Activated naive CD4-positive, alpha-beta T cell treated with Interleukin-2 at 50 U/mL for 16 hours (primary cell): ENCODE results near the gene CD37.
"Not testable (repeated sequence)": the region's sequence is repeated elsewhere in the genome, so short reads cannot be mapped to it uniquely, and the experiment has no call there.

Experiments
- DNase-seq: peaks from one replicate; pipeline ENCODE4 v3.0.0-alpha.2; 2020

CD37 gene

GRCh38 chr19:49335071-49335783 lies at the start of gene CD37:
Gene CD37, plus strand, starts transcription at chr19:49335406. Its CDS starts 135 bp downstream, at chr19:49335541.
- peak; percentile 56 for DNase-seq

- DNase-seq, result no peak
These were observed 48.0 kb upstream of the CD37 start for GRCh38 chr19:49287141-49287770.

DNA sequence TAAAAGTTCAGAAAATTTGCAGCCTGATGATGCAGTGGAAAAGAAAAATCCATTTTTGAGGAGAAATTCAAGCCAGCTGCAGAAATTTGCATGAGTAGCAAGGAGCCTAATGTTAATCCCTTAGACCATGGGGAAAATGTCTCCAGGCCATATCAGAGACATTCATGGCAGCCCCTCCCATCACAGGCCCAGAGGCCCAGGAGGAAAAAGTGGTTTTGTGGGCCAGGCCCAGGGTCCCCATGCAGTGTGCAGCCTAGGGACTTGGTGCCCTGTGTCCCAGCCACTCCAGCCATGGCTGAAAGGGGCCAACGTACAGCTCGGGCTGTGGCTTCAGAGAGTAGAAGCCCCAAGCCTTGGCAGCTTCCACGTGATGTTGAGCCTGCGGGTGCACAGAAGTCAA lies 47.0 kb upstream of the CD37 start:
- DNase-seq, result not testable (repeated sequence)

GRCh38 chr19:49289286-49289685 lies 45.9 kb upstream of the CD37 start:
- not testable (repeated sequence) for DNase-seq

DNA sequence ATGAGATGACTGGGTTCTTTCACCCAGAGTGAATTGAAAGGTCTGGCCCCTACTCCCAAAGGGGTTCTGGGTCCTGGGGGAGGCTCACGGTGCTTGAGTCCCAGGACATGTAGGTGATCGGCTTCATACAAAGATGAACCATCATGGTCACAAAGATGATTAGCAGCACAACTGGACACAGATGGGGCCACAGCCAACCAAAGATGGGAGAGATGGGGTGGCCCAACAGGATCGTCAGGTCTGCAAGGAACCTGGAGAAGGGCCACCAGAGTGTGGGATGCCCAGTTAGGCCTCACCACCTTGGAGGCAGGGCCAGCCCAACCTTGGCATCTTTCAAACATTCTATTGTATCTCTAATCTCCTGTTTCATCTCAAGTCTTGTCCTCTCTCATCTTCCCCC lies 44.7 kb upstream of the CD37 start:
- no peak for DNase-seq

DNA sequence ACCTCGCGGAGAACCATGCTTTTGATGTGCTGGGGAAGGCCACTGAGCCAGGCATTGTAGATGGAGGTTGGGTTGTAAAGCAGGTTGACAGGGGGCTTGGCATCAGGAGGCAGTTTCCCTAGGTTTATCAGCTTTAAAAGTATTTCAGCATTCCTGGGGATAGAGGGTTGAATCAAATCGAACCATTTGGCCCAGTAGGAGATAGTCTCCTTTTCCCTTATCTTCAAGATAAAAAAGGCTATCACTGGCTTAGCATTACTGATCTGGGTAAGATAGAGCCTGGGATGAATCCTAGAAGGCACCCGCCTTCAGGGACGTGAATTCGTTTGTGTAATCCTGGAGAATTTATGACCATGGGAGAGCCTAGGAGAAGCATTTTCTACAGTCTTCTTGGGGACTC lies 40.8 kb upstream of the CD37 start:
- no peak for DNase-seq

GRCh38 chr19:49295208-49295880 lies 39.9 kb upstream of the CD37 start:
- no peak for DNase-seq

DNA sequence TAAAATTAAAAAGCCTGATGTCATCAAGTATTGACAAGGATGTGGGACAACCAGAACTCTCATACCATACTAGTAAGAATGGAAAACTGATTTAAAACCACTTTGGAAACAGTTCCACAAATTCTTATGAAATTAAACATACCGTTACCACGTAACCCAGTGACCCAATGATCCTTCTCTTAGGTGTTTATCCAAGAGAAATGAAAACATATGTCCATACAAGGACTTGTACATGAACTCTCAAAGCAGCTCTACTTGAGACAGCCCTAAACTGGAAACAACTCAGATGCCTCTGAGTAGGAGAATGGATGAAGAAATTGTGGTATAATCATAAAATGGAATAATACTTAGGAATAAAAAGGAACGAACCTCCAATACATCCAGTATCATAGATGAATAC lies 37.8 kb upstream of the CD37 start:
- no peak for DNase-seq

- DNase-seq, result not testable (repeated sequence)
These were observed 36.6 kb upstream of the CD37 start for GRCh38 chr19:49298653-49299052.

DNA sequence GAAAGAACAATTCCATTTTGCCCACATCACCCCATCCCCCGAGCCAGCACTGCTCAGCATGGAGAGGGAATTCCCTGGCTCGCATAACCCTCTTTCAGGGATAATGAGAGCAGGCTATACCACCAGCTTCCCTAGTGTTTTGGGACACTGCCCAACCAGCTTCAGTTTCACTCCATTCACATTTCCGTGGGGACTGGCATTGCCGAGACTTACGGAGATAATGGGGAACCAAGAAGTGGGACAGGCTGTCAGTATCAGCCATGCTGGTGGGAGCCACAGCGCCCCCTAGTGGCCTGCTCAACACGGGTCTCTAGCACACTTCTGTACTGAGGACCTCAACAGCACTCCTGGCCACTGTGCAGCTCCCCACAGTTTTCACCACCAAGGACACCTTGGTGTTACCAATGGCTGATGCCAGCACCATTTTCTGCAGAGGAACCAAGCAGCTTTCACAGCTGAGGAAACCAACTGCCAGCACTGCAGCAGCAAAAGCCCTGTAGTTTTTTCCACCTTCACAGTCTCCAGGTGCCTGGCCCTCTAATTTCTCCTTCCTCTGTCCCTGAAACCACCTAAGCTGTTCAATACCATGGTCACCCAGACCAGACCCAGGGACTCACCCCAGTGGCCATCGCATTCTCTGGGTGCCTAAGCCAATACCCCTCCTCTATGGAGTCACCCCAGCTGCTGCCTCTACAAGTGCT lies 33.9 kb upstream of the CD37 start:
- DNase-seq, result peak; percentile 81

DNA sequence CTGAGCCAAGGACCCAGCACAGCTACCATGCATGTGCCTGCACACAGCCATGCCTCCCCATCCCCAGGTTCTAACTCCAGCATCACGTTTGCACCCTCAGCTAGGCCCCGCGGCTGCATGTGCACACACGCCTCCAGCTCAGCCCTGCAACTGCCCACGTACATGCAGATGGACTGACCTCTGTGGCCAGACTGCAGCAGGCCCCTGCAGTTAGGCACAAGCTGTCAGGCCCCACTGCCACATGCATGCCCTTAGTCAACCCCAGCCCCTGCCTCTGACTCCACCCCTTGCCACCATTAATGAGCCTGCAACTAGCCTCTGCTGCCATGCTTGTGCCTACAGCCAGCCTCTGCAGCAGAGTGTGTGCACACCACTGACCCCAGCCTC lies 33.3 kb upstream of the CD37 start:
- no peak for DNase-seq

DNA sequence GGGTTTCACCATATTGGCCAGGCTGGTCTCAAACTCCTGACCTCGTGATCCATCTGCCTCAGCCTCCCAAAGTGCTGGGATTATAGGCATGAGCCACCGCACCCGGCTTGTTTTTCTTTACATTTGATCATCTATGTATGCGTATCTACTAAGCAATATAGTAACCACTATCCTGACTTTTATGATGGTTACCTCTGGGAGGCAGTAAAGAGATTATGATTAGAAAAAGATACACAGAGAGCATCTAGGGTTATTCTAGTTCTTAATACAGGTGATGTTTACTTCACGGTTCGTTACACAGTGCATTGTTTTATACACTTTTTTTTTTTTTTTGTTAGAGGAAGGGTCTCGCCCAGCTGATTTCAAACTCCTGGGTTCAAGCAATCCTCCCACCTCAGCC lies 28.5 kb upstream of the CD37 start:
- DNase-seq, result not testable (repeated sequence)

DNA sequence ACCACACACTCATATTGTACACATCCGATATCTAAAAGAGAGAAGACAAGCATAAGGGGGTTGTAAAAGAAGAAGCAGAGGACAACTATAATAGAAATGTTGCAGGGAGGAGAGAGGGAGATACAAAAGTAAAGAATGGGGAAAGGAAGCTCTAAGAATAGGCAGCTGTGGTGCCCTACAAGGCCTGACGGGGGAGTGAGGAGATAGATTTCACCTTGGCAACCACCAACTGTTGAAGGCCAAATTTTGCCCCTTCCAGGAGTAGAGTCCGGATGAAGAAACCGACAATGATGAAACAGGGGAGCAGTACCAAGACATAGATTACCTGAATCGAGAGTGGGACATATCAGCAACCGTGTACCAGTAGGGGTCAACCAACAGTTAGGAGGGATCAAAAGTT lies 26.1 kb upstream of the CD37 start:
- no peak for DNase-seq

GRCh38 chr19:49315111-49315510 lies 20.1 kb upstream of the CD37 start:
- no peak for DNase-seq

DNA sequence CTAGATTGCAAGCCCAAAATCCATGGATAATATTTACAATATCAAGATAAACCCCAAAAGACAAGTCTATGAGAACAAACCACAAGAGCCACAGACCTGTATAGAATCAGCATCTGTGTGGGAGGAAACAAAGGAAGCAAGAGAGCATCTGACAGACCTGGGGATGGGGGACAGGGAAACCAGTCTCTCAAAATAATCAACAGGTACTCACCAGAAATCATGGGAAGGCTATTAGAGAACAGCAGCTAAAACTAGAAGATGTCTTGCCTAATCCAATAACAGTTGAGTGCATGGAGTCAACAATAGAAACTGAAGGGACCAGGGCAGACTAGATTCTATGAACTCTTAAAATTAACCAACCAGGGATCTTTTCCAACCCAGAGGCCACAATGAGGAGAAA lies 18.9 kb upstream of the CD37 start:
- DNase-seq, result no peak

GRCh38 chr19:49318296-49318695 lies 16.9 kb upstream of the CD37 start:
- DNase-seq, result no peak

DNA sequence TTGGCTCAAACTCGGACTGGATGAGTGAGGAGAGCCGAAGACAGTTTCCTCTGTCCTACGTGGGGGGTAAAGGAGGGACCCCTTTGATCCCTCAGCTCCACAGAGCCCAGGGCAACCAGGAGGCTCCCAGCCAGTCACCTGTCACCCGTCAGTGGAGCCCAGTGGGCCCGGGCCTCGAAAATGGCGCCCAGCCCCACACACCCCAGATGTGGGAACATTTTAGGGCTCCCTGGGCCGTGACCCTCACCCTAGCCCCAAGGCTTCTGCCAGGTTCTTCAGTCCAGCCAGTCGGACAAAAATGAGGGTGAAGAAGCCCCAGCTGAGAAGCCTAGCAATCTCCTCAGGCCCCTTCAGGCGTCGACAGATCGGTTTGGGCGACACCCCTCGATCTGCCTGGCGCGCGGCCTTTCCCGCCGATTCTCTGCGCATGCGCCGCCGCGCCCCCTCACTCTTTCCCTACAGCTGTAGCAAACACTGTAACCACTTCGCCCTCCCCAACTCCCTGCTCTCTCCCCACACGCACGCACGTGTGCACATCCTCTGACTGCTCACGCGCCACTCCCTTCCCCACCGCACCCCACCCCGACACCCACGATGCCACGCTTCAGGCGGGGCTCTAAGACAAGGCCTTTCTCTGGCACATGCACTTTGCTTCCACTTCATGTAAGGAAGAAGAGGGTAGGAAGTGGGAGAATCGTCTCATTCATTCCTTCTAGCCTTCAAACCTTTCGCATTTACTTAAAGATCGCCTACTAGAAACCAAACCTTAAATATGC lies 10.2 kb upstream of the CD37 start, which contains the start of gene SLC6A16:
TSS of gene SLC6A16 (minus strand) at position 391 of the 776 bp plus-strand sequence. CDS start 13,844 bp downstream, outside the sequence.
- DNase-seq, result no peak

GRCh38 chr19:49325756-49326155 lies 9.4 kb upstream of the CD37 start:
- DNase-seq, result not testable (repeated sequence)

DNA sequence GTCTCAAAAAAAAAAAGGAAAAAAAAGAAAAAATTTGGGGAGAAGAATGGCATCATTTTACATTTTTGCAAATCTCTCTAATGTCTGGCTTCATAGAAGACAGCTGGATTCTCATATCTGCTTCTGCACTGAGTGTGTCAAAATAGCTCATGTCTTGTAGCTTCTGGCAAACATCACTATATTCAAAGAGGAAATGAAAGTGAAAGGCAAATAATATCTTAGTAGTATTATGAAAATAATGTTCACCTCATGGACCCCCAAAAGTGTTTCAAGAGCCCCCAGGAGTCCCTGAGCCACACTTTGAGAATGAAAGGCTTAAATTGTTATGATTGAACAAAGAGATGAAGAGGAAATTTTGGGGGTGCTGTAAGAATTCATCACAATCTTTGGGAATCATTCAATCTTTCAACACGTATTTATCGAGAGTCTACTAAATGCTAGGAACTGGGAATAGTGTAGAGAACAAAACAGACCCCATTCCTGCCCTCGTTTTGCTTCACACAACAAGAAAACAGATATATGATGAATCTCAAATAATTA lies 9.0 kb upstream of the CD37 start:
- no peak for DNase-seq

GRCh38 chr19:49327878-49328544 lies 7.2 kb upstream of the CD37 start:
- DNase-seq, result peak; percentile 54

- no peak for DNase-seq
These were observed 6.5 kb upstream of the CD37 start for GRCh38 chr19:49328741-49329140.

DNA sequence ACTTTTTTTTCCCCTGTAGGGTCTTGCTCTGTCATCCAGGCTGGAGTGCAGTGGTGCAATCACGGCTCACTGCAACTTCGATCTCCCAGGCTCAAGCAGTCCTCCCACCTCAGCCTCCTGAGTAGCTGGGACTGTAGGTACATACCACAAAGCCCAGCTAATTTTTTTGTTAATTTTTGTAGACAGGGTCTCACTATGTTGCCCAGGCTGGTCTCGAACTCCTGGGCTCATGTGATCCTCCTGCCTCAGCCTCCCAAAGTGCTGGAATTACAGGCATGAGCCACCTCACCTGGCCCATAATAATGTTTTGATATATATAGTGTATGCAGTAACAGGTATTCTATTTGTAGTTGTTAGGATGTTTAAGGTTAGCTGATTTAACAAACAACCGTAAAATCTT lies 4.0 kb upstream of the CD37 start:
- DNase-seq, result not testable (repeated sequence)
